GM21447 (cell line): Measurements from ENCODE around the gene MKKS.
"Not testable (repeated sequence)": the region's sequence is repeated elsewhere in the genome, so short reads cannot be mapped to it uniquely, and the experiment has no call there.

Experiments used
- ATAC-seq: cut with Tn5 transposase; IDR thresholded peaks from one replicate; pipeline ENCODE4 v1.9.1; 2021; ENCODE audit not compliant: unreplicated experiment

The MKKS gene

GRCh38 chr20:10415013-10415650 is 18.9 kb downstream of the MKKS start:
- no peak for ATAC-seq

GRCh38 chr20:10412591-10413408 is 21.2 kb downstream of the MKKS start:
- ATAC-seq, result no peak

- no peak for ATAC-seq
These were observed 22.3 kb downstream of the MKKS start for GRCh38 chr20:10411673-10412072.

- ATAC-seq, result no peak
These were observed 25.8 kb downstream of the MKKS start for GRCh38 chr20:10408108-10408813.

- no peak for ATAC-seq
These were observed 29.0 kb downstream of the MKKS start for GRCh38 chr20:10404959-10405530.

- no peak for ATAC-seq
These were observed 29.9 kb downstream of the MKKS start for GRCh38 chr20:10404023-10404628.

GRCh38 chr20:10402938-10403608 is 30.9 kb downstream of the MKKS start:
- ATAC-seq, result no peak

- no peak for ATAC-seq
These were observed 35.1 kb downstream of the MKKS start for GRCh38 chr20:10398834-10399369.

- ATAC-seq, result not testable (repeated sequence)
These were observed 39.3 kb downstream of the MKKS start for GRCh38 chr20:10394752-10395151.

- ATAC-seq, result no peak
These were observed 43.3 kb downstream of the MKKS start for GRCh38 chr20:10390709-10391108.

- no peak for ATAC-seq
These were observed 45.4 kb downstream of the MKKS start for GRCh38 chr20:10388597-10388996.

- no peak for ATAC-seq
These were observed 46.3 kb downstream of the MKKS start for GRCh38 chr20:10387686-10388085.

- no peak for ATAC-seq
These were observed 48.0 kb downstream of the MKKS start for GRCh38 chr20:10385850-10386544.

GRCh38 chr20:10381477-10381876 is 52.5 kb downstream of the MKKS start:
- no peak for ATAC-seq

GRCh38 chr20:10379761-10380160 is 54.3 kb downstream of the MKKS start:
- ATAC-seq, result no peak

- ATAC-seq, result no peak
These were observed 57.5 kb downstream of the MKKS start for GRCh38 chr20:10376270-10377075.

GRCh38 chr20:10375191-10375590 is 58.8 kb downstream of the MKKS start:
- no peak for ATAC-seq

- ATAC-seq, result no peak
These were observed 60.0 kb downstream of the MKKS start for GRCh38 chr20:10374036-10374435.

- ATAC-seq, result no peak
These were observed 62.6 kb downstream of the MKKS start for GRCh38 chr20:10371467-10371866.
